Activated naive CD4-positive, alpha-beta T cell treated with anti-CD3 and anti-CD28 coated beads, Interleukin-2, amount 10 ng/mL, durations not matched to agents 7 days and 5 days (primary cell): Measurements from ENCODE around the gene OARD1.

Experiments used
- CTCF ChIA-PET: fragments of 350-600 bp; sonication (Branson Sonifier 250); formaldehyde crosslinking; loops from one replicate; lab custom pipeline; 2021; ENCODE audit warnings: antibody characterized with exemption; lab: Charles Lee
- DNase-seq: peaks from one replicate; pipeline ENCODE4 v3.0.0-alpha.2; 2020
- H3K27ac Mint-ChIP-seq: one replicate; pipeline ENCODE4 v1.8.0; 2021; ENCODE audit warnings: mild to moderate bottlenecking, moderate library complexity, mixed read lengths
- H3K27me3 Mint-ChIP-seq: one replicate; pipeline ENCODE4 v1.8.0; 2021; ENCODE audit warnings: mild to moderate bottlenecking, mixed read lengths
- H3K36me3 Mint-ChIP-seq: one replicate; pipeline ENCODE4 v1.8.0; 2021; ENCODE audit warnings: mixed read lengths
- H3K4me1 Mint-ChIP-seq: one replicate; pipeline ENCODE4 v1.8.0; 2021; ENCODE audit warnings: mixed read lengths
- H3K4me3 Mint-ChIP-seq: one replicate; pipeline ENCODE4 v1.8.0; 2021; ENCODE audit warnings: mild to moderate bottlenecking, moderate library complexity, mixed read lengths
- H3K9me3 Mint-ChIP-seq: one replicate; pipeline ENCODE4 v1.8.0; 2021; ENCODE audit warnings: mixed read lengths

The OARD1 gene

DNA sequence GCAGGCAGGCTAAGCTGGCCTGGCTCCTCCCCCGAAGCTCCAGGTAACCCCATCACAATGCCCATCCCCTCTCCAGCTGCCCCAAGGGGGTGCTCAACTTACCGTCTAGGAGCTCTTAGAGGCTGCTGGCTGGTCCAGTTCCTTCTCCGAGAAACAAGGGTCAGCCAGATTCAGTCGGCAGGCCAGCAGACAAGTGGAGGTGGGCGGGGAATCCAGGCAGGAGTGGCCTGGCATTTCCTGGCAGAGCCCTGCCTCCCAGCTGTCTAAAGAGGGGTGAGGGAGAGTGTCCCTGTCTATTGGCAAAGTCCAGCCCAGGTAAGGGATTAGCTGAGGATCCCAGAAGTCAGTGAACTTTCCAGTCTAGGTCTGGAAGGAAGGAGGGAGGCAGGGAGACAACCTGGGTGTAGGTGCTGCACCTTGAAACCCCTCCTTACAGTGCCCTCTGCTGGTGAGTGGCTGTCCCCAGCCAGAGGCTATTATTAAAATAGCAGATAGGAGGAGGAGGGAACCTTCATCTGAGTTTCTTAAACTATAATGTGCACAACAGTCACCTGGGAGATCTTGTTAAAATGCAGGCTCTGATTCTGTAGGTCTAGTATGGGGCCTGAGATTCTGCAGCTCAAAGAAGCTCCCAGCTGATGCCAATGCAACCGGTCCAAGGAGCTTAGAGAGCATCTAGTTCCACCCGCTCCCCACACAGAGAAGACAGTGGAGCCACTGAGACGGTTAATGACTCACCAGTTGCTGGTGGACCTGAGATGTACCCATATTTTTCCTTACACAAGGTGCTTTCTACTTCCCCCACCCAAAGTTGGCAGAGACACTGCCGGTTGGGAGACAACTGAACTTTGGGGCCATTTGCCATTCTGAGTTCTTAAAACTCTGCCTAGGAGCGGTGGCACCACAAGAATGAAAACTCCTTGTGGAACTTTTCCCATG is 32.8 kb downstream of the OARD1 start, which contains the start of gene UNC5CL:
Gene UNC5CL (minus strand): TSS at position 162 of the 939 bp plus-strand sequence. CDS start 4,147 bp downstream, outside the sequence.
- Mint-ChIP-seq H3K4me1 (peaks cover 13% of the 10 kb centered on the region), H3K36me3 (no peaks in the 10 kb centered on the region), H3K9me3 (no peaks in the 10 kb centered on the region), H3K4me3 (no peak within 1 kb of the TSS), H3K27me3 (peaks cover 4% of the 10 kb centered on the region), H3K27ac (no peak within 1 kb of the TSS)
- peak; percentile 81 for DNase-seq
- CTCF ChIA-PET = interaction anchor here (0.7 to 7.4 kb wide), 17 partner anchors 11 to 260 kb away, joined by 3 to 113 read pairs (median 5); no protein-coding TSS in a partner anchor

DNA sequence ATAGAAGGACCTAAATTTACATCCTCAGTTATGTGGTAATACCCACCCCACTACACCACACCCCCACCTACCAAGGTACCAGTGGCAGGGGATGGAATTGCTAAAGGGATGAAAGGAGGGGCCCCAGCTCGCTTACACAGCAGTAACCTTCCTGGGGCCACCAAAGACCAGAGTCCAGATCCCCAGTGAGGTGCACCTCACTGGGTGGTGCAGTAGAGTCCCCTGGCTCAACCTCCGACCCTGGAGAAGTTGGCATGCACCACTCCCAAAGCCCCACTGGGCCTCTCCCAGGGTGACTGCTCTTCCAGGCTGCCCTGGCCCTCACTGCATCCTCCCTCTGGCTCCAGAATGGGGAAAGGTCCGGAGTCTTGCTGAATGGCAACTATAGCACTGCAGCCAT is 34.0 kb downstream of the OARD1 start:
- Mint-ChIP-seq H3K27me3 (peaks cover 4% of the 10 kb centered on the region), H3K36me3 (no peaks in the 10 kb centered on the region), H3K4me3 (no peak overlapping the region), H3K27ac (no peak overlapping the region), H3K9me3 (no peaks in the 10 kb centered on the region), H3K4me1 (peaks cover 13% of the 10 kb centered on the region)
- DNase-seq = no peak
- CTCF ChIA-PET = interaction anchor here (1.2 to 7.4 kb wide), 6 partner anchors 11 to 41 kb away, joined by 5 to 113 read pairs (median 24); no protein-coding TSS in a partner anchor

DNA sequence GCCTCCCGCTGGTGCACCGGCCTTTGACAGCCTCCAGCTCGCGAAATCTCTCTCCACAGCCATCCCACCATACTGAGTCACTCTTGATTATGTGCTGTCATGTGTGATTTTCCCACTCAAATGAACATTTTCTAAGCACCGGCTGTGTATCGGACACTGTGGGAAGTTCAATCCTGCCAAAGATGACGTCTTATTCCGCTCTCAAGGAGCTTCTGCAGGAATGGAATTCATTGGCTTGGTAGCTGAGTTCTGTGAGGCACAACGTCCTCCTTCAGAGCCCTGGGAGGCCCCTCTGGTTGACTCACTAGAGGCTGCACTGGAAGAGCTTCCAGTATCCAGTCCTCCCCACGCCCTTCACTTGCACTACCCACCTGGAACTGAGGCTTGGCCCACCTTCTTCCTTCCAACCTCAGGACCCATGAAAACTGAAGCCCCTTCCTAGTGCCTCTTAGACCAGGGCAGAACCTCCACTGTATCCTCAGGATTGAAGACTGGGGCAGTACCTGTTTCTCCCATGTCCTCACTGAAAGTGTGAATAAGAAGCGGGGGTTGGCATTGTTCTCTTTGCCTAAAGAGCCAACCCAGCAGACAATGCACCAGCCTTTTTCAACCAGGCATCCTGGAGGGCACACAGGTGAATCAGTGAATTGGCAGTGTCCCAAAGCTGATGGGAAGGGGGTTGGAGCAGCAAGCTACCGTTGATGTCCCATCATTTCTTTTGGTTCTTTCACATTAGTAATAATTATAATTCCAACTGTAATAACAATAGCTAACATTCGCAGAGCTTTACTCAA is 34.9 kb downstream of the OARD1 start:
- Mint-ChIP-seq H3K9me3 (no peaks in the 10 kb centered on the region), H3K27me3 (peaks cover 4% of the 10 kb centered on the region), H3K27ac (no peak overlapping the region), H3K36me3 (no peaks in the 10 kb centered on the region), H3K4me3 (no peak overlapping the region), H3K4me1 (peaks cover 13% of the 10 kb centered on the region)
- CTCF ChIA-PET = interaction anchor here (0.8 to 7.4 kb wide), 3 partner anchors 11 to 31 kb away, joined by 3 to 113 read pairs (median 3); no protein-coding TSS in a partner anchor
- DNase-seq = no peak

GRCh38 chr6:41036601-41037000 is 35.6 kb downstream of the OARD1 start:
- no peak overlapping the region for H3K27ac Mint-ChIP-seq
- peaks cover 13% of the 10 kb centered on the region for H3K4me1 Mint-ChIP-seq
- H3K4me3 Mint-ChIP-seq = no peak overlapping the region
- no peak for DNase-seq
- no peaks in the 10 kb centered on the region for H3K36me3 Mint-ChIP-seq
- H3K27me3 Mint-ChIP-seq = peaks cover 4% of the 10 kb centered on the region
- CTCF ChIA-PET = interaction anchor here (0.8 to 7.4 kb wide), 5 partner anchors 10 to 141 kb away, joined by 3 to 113 read pairs (median 3); no protein-coding TSS in a partner anchor
- H3K9me3 Mint-ChIP-seq = no peaks in the 10 kb centered on the region

- no peak for DNase-seq
- Mint-ChIP-seq H3K36me3 (no peaks in the 10 kb centered on the region), H3K27me3 (peaks cover 4% of the 10 kb centered on the region), H3K4me1 (peaks cover 13% of the 10 kb centered on the region), H3K27ac (no peak overlapping the region), H3K4me3 (no peak overlapping the region), H3K9me3 (no peaks in the 10 kb centered on the region)
- CTCF ChIA-PET = interaction anchor here (0.8 to 7.4 kb wide), 5 partner anchors 9 to 141 kb away, joined by 3 to 113 read pairs (median 3); no protein-coding TSS in a partner anchor
Observed at GRCh38 chr6:41036186-41036585, 36.0 kb downstream of the OARD1 start.

- CTCF ChIA-PET = no interaction called here
- H3K4me1 Mint-ChIP-seq = peaks cover 8% of the 10 kb centered on the region
- no peak overlapping the region for H3K4me3 Mint-ChIP-seq
- peaks cover 4% of the 10 kb centered on the region for H3K27me3 Mint-ChIP-seq
- no peak overlapping the region for H3K27ac Mint-ChIP-seq
- H3K9me3 Mint-ChIP-seq = no peaks in the 10 kb centered on the region
- no peaks in the 10 kb centered on the region for H3K36me3 Mint-ChIP-seq
- no peak for DNase-seq
Observed at GRCh38 chr6:41033776-41034175, 38.4 kb downstream of the OARD1 start.

- H3K27ac Mint-ChIP-seq = no peak overlapping the region
- peaks cover 12% of the 10 kb centered on the region for H3K4me1 Mint-ChIP-seq
- H3K27me3 Mint-ChIP-seq = peaks cover 4% of the 10 kb centered on the region
- H3K9me3 Mint-ChIP-seq = no peaks in the 10 kb centered on the region
- CTCF ChIA-PET = interaction anchor here (0.6 kb wide), 1 partner anchor 26 kb away, joined by 3 read pairs; no protein-coding TSS in a partner anchor
- H3K36me3 Mint-ChIP-seq = no peaks in the 10 kb centered on the region
- no peak for DNase-seq
- H3K4me3 Mint-ChIP-seq = no peak overlapping the region
Observed at GRCh38 chr6:41032830-41033229, 39.3 kb downstream of the OARD1 start.

DNA sequence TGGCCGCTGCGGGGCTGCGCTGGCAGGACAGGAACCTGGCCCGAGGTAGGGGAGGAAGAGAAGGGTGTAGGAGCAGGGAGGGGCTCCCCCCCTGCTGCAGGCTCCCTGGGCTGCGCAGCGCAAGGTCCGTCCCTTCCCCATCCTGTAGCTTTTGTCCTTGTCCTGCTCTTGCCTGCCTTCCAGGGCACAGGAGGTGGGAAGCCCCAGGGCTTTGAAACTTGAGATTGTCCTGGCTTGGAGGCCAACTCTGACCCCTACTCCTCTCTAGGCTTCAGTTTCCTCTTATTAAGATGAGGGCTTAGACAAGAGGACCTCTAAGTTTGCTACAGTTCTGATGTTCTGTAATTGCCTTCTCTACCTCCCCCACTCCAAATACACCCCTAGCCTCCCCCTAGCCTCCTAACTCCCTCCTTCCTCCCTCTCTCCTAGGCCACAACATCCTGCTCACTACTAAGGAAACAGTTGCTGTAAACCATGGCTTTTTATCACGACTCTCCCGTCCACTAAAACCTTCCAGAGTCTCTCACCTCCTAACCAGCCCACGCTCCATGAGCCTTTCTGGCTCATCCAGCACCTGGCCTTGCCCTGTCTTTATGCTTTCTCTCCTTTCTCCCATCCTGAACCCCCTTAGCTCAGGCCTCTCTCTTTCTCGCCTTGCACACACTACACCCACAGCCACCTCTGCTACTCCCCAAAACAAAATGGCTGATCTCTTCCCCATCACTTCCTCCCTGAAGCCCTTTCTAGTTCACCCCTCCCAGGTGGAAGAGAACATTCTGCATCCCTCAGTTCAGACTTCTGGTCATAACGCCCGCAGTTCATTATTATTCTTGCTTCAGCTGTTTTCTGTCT is 43.4 kb downstream of the OARD1 start:
- peak overlapping the region; percentile 84 for H3K27ac Mint-ChIP-seq
- no peak for DNase-seq
- no peaks in the 10 kb centered on the region for H3K36me3 Mint-ChIP-seq
- H3K4me3 Mint-ChIP-seq = peak overlapping the region; percentile 72
- H3K27me3 Mint-ChIP-seq = no peaks in the 10 kb centered on the region
- H3K9me3 Mint-ChIP-seq = no peaks in the 10 kb centered on the region
- peaks cover 24% of the 10 kb centered on the region for H3K4me1 Mint-ChIP-seq
- CTCF ChIA-PET = interaction anchor here (0.6 to 10.4 kb wide), 22 partner anchors 9 to 817 kb away, joined by 3 to 113 read pairs (median 5); partner anchors contain the start of genes APOBEC2 and UNC5CL

DNA sequence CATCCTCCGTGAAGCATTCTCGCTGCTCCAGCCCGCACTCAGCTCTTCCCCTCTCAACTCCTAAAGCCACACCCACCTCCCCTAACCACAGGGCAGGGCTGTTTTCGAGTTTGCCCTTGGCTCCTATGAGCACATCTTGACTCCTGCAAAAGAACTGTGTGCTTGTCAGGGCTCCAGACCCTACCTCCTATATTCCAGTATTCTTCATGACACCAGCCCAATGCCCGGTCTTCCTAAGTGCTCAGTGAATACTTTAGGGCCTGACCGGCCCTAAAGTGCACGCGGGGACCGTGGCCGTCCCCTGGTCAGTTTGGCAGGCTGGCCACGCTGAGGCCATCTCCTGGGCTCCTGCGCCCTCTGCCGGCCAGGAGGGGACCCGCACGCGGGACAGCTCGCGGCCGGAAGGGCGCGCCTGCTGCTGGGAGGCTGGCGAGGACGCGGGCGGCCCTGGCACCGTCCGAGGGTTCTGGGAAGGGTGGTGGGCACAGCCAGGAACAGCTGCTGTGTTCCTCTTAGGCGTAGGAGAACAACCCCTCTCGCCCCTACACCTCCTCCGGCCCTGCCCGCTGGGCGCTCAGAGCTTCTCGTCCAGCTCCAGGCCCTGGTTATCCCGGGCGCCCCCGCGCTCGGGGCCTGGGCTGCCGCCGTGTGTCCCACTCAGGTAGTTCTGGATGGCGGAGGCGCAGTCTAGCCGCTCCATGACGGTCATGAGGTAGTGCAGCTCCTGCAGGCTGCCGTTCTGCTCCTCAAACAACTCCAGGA is 44.2 kb downstream of the OARD1 start:
- no peaks in the 10 kb centered on the region for H3K9me3 Mint-ChIP-seq
- H3K4me1 Mint-ChIP-seq = peaks cover 24% of the 10 kb centered on the region
- DNase-seq = peak; percentile 84
- no peaks in the 10 kb centered on the region for H3K36me3 Mint-ChIP-seq
- H3K27me3 Mint-ChIP-seq = no peaks in the 10 kb centered on the region
- peak overlapping the region; percentile 84 for H3K27ac Mint-ChIP-seq
- H3K4me3 Mint-ChIP-seq = peak overlapping the region; percentile 72
- CTCF ChIA-PET = interaction anchor here (0.6 to 10.4 kb wide), 31 partner anchors 9 to 818 kb away, joined by 3 to 113 read pairs (median 4); partner anchors contain the start of genes APOBEC2 and UNC5CL

DNA sequence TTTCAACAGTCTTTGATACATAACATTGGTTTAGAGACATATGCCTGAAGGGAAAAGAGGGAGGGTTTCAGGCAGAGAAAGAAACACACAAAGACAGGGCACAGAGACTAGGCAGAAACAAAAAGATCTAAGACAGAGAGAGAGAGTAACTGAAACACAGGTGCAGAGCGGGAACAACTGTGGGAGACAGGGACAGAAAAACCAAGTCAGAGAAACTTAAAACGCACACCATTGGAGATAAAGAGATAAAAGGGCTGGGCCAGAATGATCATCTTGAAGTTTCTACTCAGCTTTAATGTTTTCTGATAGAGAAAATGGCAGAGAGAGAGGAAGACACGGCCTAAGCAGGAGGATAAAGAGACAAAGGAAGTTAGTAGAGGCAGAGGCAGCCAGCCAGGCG is 44.9 kb downstream of the OARD1 start:
- Mint-ChIP-seq H3K27ac (peak overlapping the region; percentile 84), H3K4me3 (peak overlapping the region; percentile 72), H3K27me3 (no peaks in the 10 kb centered on the region), H3K36me3 (no peaks in the 10 kb centered on the region), H3K9me3 (no peaks in the 10 kb centered on the region), H3K4me1 (peaks cover 24% of the 10 kb centered on the region)
- no peak for DNase-seq
- CTCF ChIA-PET = interaction anchor here (0.6 to 10.4 kb wide), 23 partner anchors 9 to 699 kb away, joined by 3 to 113 read pairs (median 5); partner anchors contain the start of genes APOBEC2 and UNC5CL

- Mint-ChIP-seq H3K9me3 (no peaks in the 10 kb centered on the region), H3K27ac (no peak overlapping the region), H3K4me3 (no peak overlapping the region), H3K36me3 (no peaks in the 10 kb centered on the region), H3K4me1 (peaks cover 24% of the 10 kb centered on the region), H3K27me3 (no peaks in the 10 kb centered on the region)
- CTCF ChIA-PET = interaction anchor here (3.3 to 10.4 kb wide), 3 partner anchors 12 to 42 kb away, joined by 15 to 113 read pairs (median 24); partner anchors contain the start of gene UNC5CL
- no peak for DNase-seq
Observed at GRCh38 chr6:41025966-41026530, 46.1 kb downstream of the OARD1 start.

- Mint-ChIP-seq H3K27ac (no peak overlapping the region), H3K36me3 (no peaks in the 10 kb centered on the region), H3K27me3 (peaks cover 11% of the 10 kb centered on the region), H3K4me1 (peaks cover 13% of the 10 kb centered on the region), H3K4me3 (no peak overlapping the region), H3K9me3 (no peaks in the 10 kb centered on the region)
- DNase-seq = no peak
- CTCF ChIA-PET = interaction anchor here (1.5 to 10.4 kb wide), 2 partner anchors 15 to 33 kb away, joined by 4 to 113 read pairs; partner anchors contain the start of gene UNC5CL
Observed at GRCh38 chr6:41023114-41023513, 49.0 kb downstream of the OARD1 start.
